GM06990 (cell line): Measurements from ENCODE around the gene AFF3.

ENCODE experiments used
- DNase-seq: peaks from one replicate; pipeline ENCODE4 v3.0.0-alpha.2; 2011; ENCODE audit not compliant: insufficient read length; ENCODE audit errors: extremely low read depth
- H3K27me3 ChIP-seq: replicated peaks from 2 replicates; pipeline ENCODE4 v1.6.0; 2011; ENCODE audit warnings: low read length; ENCODE audit not compliant: control insufficient read depth, insufficient read depth
- H3K36me3 ChIP-seq: 2 replicates; pipeline ENCODE4 v1.5.1; 2011; ENCODE audit warnings: low read length; ENCODE audit not compliant: control insufficient read depth, insufficient read depth
- H3K4me3 ChIP-seq: replicated peaks from 2 replicates; pipeline ENCODE4 v1.5.1; 2011; ENCODE audit warnings: low read depth, mild to moderate bottlenecking, control low read depth, low read length
- TF ChIP-seq, protein P1 (sequence below): IDR thresholded peaks from 2 replicates; pipeline ENCODE4 v1.5.1; 2011; ENCODE audit warnings: low read length, control low read depth, mild to moderate bottlenecking, inconsistent platforms; ENCODE audit not compliant: insufficient read depth, poor library complexity, severe bottlenecking

AFF3 gene

DNA sequence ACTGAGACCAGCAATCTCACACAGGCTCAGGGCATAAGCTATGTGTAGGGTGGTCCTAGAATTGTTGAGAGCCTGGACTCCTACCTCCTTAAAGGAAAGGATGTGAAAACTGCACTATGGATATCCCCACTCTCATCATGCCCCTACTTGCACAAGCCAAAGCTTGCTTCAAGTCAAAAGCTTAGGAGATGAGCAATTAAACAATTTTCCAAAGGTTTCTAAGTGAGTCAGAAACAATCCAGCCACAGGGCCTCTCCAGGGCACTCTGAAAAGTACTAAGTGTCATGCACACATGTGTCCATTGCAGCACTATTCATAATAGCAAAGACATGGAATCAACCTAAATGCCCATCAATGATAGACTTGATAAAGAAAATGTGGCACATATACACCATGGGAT lies 215.4 kb downstream of the AFF3 start:
- Histone ChIP-seq H3K27me3 (no peaks in the 10 kb centered on the region), H3K36me3 (no peaks in the 10 kb centered on the region), H3K4me3 (no peak overlapping the region)
- no peak for DNase-seq
- TF ChIP-seq, protein P1, sequence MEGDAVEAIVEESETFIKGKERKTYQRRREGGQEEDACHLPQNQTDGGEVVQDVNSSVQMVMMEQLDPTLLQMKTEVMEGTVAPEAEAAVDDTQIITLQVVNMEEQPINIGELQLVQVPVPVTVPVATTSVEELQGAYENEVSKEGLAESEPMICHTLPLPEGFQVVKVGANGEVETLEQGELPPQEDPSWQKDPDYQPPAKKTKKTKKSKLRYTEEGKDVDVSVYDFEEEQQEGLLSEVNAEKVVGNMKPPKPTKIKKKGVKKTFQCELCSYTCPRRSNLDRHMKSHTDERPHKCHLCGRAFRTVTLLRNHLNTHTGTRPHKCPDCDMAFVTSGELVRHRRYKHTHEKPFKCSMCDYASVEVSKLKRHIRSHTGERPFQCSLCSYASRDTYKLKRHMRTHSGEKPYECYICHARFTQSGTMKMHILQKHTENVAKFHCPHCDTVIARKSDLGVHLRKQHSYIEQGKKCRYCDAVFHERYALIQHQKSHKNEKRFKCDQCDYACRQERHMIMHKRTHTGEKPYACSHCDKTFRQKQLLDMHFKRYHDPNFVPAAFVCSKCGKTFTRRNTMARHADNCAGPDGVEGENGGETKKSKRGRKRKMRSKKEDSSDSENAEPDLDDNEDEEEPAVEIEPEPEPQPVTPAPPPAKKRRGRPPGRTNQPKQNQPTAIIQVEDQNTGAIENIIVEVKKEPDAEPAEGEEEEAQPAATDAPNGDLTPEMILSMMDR: no peak

DNA sequence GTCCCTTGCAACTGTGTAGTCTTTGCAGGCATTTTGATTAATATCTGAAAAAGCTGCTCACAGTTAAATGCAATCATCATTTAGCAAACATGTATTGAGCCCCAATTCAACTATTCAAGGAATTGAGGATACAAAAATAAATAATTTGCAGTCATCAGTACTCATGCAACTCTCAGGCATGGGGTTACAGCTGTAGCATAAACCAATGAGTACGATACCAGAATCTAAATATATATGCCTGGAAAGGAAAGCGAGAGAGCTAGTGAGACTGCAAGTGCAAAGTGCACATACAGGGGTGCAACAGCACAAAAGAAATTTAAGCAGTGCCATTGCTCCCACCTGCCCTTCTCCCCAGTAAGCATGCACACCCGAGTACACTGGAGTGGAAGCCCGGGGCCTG lies 216.4 kb downstream of the AFF3 start:
- H3K36me3 ChIP-seq: no peaks in the 10 kb centered on the region
- TF ChIP-seq, protein P1: no peak

DNA sequence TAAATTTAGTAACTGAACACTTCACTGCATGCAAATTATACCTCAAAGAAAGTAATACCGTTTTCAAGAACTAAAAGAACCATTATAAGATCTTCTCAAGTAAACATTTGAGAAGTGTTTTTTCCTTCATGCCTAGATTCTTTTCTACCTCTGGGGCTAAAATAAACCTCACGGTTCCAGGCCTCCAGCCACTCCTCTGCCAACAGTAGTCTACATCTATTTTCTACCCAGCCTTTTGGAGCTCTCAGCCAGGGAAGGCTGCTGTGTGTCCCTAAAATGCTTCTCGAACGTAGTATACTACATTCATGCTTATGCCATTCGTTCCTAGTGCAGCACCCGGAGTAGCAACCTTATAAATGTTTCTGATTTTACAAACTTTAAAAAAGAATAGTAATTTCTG lies 219.7 kb downstream of the AFF3 start:
- Histone ChIP-seq H3K36me3 (no peaks in the 10 kb centered on the region), H3K4me3 (no peak overlapping the region), H3K27me3 (no peaks in the 10 kb centered on the region)
- no peak for DNase-seq
- TF ChIP-seq, protein P1: no peak

More for the DNA sequence above, 216.4 kb downstream of the AFF3 start:
- Histone ChIP-seq H3K27me3 (no peaks in the 10 kb centered on the region), H3K4me3 (no peak overlapping the region)
- DNase-seq: no peak

DNA sequence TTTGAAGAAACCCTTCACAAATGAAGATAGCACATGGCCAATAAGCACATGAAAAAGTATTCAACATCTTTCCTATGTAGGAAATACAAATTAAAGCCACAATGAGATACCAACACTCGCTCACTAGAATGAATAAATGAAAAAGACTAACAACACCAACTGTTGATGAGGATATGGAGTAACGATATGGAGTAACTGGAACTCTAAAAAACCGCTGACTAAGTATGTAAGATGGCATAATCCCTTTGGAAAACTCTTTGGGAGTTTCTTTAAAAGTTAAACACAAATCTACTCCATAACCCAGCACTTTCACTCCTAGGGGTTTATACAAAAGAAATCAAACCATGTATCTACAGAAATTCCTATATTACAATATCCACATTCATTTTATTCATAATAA lies 220.5 kb downstream of the AFF3 start:
- TF ChIP-seq, protein P1: no peak
- H3K27me3 ChIP-seq: no peaks in the 10 kb centered on the region

DNA sequence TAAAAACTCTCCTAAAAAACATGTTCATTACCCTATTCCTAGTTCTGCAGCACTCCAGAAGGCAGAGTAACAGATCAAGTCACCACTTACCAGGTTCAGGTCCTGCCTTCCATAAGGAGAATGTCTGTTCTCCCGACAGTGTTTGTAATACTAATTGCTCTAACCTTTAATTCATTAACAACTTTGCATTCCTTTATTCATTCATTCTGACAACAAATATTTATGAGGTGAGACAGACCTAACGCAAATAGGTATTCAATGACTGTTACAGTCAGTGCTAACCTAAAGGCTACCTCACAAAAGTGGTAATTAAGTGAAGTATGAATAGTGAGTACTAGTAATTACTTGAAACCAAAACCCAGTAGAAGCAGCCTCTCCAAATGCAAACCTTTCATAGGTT lies 224.0 kb downstream of the AFF3 start:
- no peak for DNase-seq
- H3K4me3 ChIP-seq: no peak overlapping the region
- TF ChIP-seq, protein P1: no peak
- H3K27me3 ChIP-seq: no peaks in the 10 kb centered on the region
- no peaks in the 10 kb centered on the region for H3K36me3 ChIP-seq

More for the DNA sequence above, 220.5 kb downstream of the AFF3 start:
- no peak for DNase-seq
- H3K36me3 ChIP-seq: no peaks in the 10 kb centered on the region
- H3K4me3 ChIP-seq: no peak overlapping the region

DNA sequence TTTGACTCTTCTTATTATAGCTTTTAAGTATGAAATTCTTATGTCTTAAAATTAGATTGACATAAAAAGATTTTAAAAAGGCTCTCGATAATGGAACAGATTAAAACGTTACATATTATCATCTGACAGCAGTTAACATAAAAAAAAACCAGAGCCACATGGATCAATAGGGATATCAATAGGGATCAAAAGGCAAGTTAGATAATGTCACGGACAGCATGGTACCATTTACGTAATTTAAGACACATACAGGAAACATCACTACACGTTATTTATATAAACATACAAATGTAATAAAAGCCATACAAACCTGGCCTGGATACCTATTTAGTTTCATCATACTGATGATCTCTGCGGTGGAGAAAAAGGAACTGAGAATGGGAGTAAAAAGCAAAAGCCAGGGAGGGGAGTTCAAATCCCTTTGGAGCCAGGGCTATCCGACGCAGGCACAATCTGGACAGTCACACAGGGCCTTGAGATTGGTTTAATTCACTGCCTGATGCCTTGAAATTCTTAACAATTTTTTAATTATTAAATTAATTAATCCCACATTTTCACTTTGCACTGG lies 227.2 kb downstream of the AFF3 start:
- Histone ChIP-seq H3K36me3 (no peaks in the 10 kb centered on the region), H3K27me3 (no peaks in the 10 kb centered on the region), H3K4me3 (no peak overlapping the region)
- TF ChIP-seq, protein P1: no peak
- DNase-seq: no peak
